ENCODE results near the gene FGGY.
"Not testable (repeated sequence)": the region's sequence is repeated elsewhere in the genome, so short reads cannot be mapped to it uniquely, and the experiment has no call there.

FGGY gene

DNA sequence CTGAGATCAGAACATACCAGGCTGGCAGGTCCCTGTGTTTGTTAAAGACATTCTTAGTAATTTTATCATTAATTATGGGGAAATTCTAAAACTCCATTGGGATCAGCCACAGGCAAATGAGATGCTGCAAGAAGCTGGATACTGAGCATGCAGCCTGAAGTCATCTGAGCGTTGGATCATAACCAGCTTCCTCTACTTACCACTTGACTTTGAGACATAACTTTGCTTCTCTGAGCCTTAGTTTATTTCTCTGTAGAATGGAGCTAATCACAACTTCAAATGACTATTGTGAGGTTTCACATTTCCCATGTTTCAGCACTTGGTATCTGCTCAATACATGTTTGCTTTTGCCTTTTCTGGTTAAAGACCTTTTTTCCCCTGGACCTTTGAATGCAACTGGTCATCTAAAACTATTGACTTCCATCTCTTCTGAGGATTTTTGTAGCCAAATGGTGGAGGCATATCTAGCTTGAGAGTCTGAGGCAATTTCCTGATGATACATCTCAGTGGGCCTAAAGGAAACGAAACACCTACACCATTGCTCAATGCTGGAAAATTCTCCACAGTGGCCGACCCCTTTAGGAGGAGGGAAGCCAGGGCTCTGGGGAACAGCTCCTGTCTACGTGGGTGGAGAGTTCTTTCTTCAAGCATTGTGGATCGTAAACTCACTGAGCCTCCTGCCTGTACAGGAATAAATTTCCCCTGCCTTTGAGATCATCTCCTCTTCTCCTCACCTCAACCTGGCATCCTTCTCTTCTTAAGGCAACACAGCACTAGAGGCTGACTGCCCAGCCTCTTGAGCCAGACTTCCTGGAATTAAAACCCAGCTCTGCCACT lies 408.8 kb downstream of the FGGY start:
- no peak for DNase-seq (ENCODE audit: low read depth)

DNA sequence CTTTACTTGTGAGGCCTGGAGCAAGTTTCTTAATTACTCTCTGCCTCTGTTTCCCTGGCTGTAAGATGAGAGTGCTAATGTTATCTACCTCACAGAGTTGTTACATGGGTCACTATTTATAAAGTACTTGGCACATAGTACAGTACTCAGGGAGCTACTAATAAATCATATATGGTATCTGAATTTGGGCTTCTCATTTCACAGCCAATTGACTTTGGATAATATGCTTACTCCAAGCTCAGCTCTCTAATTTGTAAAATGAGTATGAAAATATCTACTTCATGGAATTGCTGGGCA lies 409.4 kb downstream of the FGGY start:
- DNase-seq (ENCODE audit: low read depth), result no peak

DNA sequence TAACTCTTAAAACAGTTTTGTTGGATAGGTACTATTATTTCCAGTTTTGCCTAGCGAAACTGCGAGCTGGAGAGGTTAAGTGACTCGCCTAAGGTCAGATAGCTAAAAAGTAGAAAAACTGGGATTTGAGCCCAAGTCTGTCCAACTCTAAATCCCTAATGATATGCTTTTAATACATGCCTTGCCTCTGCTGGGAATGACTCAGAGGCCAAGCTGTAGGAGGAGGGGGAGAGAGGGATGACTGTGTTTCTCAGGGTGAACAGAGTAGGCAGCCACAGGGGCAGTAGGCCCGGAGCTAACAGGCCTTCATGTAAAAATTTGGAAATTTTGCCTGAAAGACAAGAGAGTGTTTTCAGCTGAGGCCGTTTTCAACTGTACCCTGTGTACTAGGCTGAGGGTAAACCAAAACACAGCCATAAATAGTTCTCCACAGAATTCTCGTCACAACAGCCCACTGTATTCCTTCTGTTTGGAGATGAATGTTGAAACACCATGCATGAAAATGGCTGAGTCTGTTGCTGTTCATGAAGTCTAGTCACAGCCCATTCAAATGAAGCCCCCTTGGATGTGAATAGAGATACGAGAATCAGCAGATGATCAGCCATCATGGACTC lies 410.4 kb downstream of the FGGY start:
- DNase-seq (ENCODE audit: low read depth), result no peak

DNA sequence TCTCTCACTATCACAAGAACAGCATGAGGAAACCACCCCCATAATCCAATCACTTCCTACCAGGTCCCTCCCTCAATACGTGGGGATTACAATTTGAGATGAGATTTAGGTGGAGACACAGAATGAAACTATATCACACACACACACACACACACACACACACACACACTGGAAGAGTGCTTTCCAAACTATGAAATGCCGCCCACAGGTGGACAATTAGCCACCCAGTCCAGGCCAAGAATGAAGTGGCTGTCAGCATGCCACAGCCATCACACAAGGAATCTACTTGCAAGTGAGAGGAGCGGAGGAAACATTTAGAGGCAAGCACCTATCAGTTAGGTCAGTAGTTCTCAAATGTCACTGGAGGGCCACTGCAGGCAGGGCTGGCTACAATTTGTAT lies 412.4 kb downstream of the FGGY start:
- no peak for DNase-seq (ENCODE audit: low read depth)

DNA sequence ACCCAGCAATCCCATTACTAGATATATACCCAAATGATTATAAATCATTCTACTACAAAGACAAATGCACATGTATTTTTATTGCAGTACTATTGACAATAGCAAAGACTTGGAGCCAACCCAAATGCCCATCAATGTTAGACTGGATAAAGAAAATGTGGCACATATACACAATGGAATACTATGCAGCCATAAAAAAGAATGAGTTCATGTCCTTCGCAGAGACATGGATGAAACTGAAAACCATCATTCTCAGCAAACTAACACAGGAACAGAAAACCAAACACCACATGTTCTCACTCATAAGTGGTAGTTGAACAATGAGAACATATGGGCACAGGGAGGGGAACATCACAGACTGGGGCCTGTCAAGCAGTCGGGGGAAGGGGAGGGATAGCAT lies 414.0 kb downstream of the FGGY start:
- DNase-seq (ENCODE audit: low read depth), result not testable (repeated sequence)

DNA sequence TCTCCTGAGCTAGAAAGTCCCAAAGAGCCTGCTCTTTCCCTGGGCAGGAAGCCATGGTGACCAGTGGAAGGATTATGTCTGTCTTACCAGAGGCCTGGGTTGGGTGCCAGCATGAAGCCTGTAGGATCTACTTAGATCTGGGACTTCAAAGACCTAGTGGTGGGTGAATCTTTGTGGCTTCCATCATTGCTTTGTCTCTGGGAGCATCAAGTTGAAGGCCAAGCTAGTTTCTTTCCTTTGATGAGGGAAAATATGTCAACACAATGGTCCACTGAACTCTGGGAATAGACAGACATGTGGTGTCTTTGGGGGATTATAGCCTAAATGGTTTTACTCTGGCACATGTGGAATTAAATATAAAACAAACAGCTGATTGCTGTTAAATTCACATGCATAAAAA lies 417.3 kb downstream of the FGGY start:
- DNase-seq (ENCODE audit: low read depth), result no peak

DNA sequence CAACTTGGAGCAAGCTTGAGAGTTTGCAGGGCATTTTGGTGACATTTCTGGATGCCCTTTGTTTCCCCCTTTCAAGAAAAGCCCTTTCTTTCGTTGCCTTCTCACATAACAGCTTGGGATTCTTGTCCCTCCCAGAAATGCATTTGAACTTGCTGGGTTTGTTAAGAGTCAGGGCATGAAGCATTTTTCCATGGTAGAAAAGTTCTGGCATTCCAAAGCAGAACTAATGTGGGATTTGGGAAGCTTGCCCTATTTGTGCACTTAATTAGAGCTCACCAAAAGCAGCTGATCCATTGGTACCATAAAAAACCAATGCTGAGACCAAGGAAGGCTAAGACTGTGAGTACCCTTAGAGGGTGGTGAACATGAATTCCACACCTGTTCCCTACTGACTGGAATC lies 418.1 kb downstream of the FGGY start:
- no peak for DNase-seq (ENCODE audit: low read depth)

DNA sequence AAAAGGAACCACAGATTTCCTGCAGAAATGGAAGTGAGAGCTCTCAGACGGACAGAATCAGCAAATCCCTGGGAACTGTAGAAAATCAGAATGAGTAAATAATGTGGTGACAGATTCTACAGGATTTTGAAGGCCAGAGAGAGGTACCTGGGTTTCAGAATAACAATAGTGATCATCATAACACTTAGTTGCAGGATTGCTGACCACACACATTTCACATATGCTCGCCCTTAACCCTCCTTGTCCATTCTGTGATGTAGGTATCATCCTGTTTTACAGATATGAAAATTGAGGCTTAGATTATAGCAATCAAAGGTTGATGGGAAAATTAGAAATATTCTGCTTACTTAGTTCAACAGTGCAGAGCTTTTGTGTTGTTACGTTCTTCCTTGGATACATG lies 419.9 kb downstream of the FGGY start:
- DNase-seq (ENCODE audit: low read depth), result no peak

DNA sequence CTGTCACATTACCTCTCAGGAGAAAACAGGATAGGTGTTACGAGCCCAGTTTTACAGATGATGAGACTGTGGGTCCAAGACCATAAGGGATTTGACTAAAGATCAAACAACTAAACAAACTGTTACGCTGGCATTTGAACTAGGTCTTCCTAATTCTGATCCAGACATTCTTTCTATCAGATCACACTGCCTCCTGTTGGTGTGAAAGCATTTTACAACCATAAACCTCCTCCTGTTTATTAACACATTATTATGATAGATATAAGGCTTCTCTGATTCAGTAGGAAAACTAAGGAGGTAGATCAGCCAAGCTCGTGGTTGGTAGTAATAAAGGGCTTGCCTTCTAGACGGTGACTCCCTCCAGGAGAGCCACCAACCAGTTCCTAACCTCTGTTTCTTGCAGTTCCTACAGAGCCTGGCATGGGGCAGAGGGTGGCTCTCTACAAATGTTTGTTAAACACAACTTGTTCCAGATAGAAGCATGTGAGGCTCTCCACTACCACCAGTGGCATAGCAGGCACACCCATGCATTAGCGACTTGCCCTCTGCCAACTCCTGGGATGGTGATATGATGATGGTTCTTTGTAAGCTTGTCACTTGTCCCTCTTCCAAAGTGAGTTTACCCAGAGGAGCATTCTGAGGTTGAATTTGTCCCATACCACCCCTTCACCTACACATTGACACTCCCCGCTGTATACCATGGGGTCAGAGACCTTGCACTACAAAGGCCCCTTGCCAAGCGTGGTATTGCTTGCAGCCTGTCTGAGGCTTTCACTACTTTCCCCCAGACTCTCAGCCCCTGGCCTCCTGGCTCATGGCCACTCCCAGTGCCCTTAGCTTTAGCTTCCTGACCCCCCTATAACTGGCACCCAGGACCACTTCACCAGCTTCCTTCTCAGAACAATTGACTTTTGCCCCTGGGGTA lies 421.4 kb downstream of the FGGY start:
- no peak for DNase-seq (ENCODE audit: low read depth)

DNA sequence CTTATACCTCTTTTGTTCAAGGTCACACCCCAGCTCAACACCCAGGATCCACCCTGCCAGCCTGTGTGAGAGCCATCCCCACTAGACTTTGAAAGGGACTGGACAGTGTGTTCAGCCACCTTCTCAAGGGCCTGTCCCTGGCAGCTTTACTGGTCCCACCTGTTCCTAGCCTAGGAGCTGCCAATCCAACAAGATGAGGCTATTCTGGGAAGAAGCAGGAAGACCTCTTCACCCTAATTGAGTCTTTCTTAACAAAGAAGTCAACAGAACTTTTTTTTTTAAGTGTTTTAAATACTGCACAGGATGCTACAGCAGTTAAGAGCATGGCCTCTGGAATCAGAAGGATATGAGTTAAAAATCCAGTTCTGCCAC lies 422.1 kb downstream of the FGGY start:
- no peak for DNase-seq (ENCODE audit: low read depth)

DNA sequence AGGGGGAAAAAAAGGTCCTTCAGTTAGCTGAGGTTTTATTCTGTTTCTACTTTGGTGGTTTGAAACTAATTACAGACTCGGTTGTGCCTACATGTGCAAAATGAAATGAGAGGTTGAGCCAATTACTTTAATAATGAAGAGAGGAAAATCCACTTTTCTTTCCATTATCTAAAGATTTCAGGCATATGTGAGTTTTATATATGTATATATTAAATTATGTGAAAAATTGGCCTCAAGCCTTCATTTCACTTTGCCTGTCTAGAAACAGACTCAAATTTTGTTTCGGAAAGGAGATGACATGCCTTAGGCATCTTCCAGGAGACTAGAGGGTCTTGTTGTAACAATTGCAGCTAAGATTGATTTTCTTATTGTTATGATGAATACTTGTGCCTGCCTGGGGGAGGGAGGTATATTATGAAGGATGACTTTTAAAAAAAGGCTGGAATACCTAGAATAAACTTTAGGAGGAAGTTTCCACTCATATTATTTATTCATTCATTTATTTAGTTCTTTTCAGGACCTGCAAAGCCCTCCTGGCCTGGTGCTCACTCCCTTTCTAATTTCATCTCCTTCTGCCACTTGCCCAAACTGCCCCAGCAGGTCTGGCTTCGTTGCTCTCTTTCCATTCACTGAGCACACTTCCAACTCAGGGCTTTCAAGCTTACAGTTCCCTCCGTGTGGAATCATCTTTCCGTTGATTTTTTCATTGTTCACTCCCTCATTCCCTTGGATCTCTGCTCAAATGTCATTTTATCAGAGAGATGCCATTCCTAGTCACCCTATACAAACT lies 423.6 kb downstream of the FGGY start:
- no peak for DNase-seq (ENCODE audit: low read depth)

DNA sequence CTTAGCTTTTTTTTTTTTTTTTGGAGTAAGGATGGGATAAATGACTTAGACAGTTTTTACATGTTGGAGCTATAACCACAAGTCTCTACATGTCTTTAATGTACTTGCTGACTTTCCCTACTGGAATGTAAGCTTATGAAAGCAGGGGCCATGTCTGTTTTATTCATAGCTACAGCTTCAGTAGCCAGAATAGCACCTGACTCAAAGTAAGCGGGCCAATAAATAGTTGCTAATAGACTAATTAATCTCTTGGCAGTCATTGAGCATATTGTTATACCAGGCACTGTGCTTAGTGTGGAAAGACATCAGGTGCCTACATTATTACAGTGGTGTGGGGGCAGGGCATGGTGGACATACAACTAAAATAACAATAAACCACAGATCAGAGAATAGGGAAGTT lies 433.4 kb downstream of the FGGY start:
- DNase-seq (ENCODE audit: low read depth), result no peak

DNA sequence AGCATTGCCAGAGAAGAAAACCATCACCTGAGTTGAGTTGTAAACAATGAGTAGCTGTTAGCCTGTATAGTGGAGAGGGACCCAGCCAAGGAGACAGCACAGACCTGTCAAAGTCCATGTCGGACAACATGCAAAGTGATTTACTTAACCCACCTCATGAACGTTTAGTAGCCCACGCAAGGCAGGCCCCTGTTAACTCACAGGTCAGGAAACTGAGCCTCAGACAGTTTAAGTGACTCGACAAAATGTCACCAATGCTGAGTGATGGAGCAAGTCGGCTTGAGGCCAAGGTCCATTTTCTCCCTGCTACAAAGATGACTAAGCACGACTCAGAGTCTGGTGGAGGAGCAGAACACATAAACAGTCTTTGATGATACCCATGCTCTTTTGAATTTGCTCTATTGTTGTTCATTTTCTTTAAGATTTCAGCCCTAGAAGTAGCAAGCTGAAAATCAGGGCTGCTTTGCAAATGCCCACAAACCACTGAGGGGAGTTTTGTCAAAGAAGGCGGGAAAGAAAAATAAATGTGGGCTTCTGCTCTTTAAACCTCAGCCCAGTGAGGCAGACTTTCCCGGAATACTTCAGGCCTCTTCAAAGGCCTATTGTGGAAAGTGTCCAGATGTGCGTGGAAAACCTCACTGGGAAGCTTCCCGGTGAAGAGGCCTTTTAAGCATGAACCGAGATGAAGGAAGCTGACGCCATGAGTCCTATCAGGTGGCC lies 434.0 kb downstream of the FGGY start:
- DNase-seq (ENCODE audit: low read depth), result no peak

DNA sequence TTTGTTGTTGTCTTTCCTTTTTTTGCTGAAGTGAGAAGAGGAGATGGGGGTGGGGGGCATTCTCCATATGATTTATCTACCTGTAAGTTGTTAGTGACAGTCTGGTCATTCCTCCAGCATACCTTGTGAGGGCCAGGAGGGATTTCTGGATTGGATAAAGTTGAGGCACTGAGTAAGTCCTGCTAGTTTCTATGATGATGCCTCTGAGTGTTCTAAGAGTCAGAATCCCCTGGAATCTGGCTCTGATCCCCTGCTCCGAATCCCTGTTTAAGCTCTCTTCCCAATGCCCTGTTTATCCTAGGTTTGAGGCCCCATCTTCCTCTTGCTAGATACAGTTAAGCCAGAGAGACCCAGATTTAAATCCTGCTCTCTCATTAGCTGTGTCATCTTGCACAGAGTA lies 434.7 kb downstream of the FGGY start:
- DNase-seq (ENCODE audit: low read depth), result no peak

DNA sequence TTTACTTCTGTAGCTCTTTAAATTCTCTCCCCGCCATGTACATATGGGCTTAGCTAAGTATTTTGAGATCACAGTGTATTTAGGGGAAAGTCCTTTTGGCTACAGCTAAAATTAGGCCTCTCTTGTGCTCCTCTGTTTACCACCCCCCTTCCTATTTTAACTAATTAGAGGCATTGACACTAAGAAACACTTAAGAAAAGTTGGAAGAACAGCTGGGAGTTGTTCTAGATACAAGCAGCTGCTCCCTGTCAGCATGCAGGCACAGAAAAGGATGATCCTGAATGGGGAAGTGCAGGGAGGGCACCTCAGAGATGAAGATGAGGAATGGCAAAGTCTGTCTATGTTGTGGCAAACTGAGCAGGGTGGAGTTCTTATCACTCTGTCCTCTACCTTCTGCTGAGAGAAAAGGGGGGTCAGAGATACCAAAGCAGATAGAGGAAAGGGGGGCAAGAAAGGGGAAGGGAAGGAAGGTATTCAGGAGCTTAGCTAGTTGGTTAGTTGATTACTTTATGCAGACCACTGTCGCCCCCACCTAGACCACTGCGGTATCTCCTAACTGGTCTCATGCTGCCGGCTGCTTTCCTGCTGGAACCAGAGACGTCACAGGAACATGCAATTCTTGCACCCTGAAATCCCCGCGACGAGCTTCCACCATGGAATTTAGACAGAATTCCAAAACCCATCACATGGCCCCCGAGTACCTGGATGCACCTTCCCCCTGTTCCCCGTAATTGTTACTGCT lies 435.5 kb downstream of the FGGY start:
- no peak for DNase-seq (ENCODE audit: low read depth)

DNA sequence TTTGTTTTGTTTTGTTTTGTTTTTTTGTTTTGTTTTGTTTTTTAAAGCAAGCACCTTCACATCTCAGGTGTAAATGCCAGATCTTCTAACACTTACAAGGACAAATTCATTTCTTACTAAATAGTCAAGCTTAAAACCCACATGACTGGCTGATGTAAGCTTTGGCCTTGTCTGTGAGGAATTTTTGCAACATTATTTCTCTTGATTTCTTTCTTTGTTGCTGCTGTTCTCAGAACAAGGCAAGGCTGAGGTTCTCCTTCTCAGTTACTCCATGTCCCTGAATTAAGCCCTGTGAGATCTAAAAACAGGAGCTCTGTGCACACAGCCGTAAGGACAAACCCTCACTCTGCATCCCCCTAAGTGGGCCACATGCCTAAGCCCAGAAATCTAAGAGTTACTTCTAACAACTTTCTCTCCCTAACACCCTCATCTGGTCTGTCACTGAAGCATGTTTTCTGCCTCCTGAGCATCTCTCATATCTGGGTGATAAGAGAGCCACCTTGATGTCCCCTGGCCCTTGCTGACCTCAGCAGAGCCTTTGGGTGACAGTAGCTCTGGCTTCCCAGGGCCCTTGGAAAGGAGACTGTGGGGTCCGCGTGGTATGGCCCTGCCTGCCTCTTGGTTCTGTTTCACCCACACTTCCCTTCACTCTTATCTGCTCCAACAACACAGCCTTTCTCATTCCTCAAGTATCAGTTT lies 436.7 kb downstream of the FGGY start:
- DNase-seq (ENCODE audit: low read depth), result no peak

DNA sequence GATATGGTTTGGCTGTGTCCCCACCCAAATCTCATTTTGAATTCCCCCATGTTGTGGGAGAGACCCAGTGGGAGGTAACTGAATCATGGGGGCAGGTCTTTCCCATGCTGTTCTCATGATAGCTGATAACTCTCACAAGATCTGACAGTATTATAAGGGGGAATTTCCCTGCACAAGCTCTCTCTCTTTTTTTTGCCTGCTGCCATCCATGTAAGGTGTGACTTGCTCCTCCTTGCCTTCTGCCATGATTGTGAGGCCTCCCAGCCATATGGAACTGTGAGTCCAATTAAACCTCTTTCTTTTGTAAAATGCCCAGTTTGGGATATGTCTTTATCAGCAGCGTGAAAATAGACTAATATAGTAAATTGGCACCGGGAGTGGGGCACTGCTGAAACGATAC lies 439.0 kb downstream of the FGGY start:
- not testable (repeated sequence) for DNase-seq (ENCODE audit: low read depth)

DNA sequence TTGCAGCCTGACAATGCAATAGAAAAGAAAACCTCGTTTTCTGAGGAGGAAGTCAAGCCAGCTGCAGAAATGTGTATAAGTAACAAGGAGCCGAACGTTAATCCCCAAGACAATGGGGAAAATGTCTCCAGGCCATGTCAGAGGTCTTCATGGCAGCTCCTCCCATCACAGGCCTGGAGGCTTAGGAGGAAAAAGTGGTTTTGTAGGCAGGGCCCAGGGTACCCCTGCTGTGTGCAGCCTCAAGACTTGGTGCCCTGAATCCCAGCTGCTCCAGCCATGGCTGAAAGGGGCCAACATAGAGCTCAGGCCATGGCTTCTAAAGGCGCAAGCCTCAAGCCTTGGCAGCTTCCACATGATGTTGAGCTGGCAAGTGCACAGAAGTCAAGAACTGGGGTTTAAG lies 439.9 kb downstream of the FGGY start:
- DNase-seq (ENCODE audit: low read depth), result no peak

DNA sequence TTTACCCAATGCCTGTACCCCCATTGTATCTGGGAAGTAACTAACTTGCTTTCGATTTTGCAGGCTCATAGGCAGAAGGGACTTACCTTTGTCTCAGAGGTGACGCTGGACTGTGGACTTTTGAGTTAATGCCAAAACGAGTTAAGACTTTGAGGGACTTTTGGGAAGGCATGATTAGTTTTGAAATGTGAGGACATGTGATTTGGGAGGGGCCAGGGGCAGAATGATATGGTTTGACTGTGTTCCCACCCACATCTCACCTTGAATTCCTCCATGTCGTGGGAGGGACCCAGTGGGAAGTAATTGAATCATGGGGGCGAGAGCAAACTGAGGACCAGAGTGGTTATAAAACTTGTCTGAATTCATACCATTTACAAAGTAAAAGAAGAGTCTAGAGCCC lies 440.7 kb downstream of the FGGY start:
- no peak for DNase-seq (ENCODE audit: low read depth)

DNA sequence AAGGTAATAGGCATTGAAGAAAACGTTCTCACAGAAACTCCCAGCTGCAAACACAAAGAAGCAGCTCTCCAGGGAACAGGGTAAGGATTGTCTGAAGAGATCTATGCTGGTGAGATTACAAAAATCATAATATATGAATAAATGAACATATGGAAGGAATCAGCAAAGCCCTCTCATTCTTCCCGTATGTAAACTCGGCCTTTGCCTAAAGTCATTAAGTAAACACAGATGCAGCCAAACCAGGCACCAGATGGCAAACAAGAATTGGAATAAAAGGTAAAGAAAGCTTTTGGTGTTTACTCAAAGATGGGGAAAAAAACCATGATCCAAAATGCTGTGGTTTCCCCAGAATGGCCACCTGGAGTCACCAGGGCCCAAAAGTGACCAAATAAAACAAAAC lies 441.3 kb downstream of the FGGY start:
- no peak for DNase-seq (ENCODE audit: low read depth)
